Transverse colon (tissue), 4 donors: ENCODE results near the gene SLC29A4.

Source experiments
- POLR2A ChIP-seq: fragments of 450-650 bp; IDR thresholded peaks from one replicate; pipeline ENCODE4 v1.6.1; 2016; ENCODE audit warnings: antibody characterized with exemption, mild to moderate bottlenecking, moderate library complexity
- POLR2AphosphoS5 ChIP-seq, 3 donors: sonication (generic); formaldehyde crosslinking; IDR thresholded peaks; one replicate each; pipeline ENCODE4 v1.6.1; 2016; ENCODE audit warnings: antibody characterized with exemption in 3 of 3
- TF ChIP-seq, protein P1 (sequence below), 5 experiments: fragments of 200-600 bp in 3 of 5; fragments of 450-650 bp in 2 of 5; sonication (generic) in 3 of 5; IDR thresholded peaks; 1 replicate in 2 of 5; 2 replicates in 3 of 5; pipeline ENCODE4 v1.5.1; 2016 to 2017; ENCODE audit warnings: antibody characterized with exemption in 5 of 5, inconsistent platforms in 3 of 5, mild to moderate bottlenecking in 2 of 5, moderate library complexity in 1 of 5

DNA sequence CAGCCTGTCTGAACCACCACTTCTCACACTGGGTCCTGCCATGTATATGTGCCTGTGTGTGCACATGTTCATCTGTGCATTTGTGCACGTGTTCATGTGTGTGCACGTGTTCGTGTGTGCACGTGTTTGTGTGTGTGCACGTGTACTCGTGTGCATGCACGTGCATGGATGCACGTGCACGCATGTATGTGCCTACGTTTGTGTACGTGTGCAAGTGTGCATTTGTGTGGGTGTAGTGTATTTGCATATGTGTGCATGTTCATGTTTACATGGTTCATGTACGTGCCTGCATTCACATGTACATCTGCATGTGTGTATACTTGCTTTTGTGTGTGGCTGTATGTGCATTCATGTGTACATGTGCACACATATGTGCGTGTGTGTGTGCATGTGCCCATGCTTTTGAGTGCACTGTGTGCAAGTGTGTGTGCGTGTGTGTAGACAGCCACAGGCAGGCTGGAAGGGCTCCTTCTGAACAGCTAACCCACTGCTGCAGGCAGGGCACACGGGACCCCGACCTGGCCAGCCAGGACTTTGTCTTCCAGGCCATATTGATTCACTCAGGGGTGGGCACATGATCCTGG lies 28.2 kb downstream of the SLC29A4 start:
- TF ChIP-seq, protein P1, sequence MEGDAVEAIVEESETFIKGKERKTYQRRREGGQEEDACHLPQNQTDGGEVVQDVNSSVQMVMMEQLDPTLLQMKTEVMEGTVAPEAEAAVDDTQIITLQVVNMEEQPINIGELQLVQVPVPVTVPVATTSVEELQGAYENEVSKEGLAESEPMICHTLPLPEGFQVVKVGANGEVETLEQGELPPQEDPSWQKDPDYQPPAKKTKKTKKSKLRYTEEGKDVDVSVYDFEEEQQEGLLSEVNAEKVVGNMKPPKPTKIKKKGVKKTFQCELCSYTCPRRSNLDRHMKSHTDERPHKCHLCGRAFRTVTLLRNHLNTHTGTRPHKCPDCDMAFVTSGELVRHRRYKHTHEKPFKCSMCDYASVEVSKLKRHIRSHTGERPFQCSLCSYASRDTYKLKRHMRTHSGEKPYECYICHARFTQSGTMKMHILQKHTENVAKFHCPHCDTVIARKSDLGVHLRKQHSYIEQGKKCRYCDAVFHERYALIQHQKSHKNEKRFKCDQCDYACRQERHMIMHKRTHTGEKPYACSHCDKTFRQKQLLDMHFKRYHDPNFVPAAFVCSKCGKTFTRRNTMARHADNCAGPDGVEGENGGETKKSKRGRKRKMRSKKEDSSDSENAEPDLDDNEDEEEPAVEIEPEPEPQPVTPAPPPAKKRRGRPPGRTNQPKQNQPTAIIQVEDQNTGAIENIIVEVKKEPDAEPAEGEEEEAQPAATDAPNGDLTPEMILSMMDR (IDR thresholded peaks at IDR 0.05) = no peak
- TF ChIP-seq POLR2AphosphoS5 (IDR thresholded peaks at IDR 0.05) (peak in 1 of 3 donors; percentile 16), POLR2A (no peak)
